HG03025 (cell line): Measurements from ENCODE around the gene THRA.

Experiments used
- ATAC-seq: cut with Tn5 transposase; IDR thresholded peaks from one replicate; pipeline ENCODE4 v1.9.1; 2021; ENCODE audit warnings: mild to moderate bottlenecking, moderate library complexity; ENCODE audit not compliant: unreplicated experiment, low FRiP score

THRA gene

DNA sequence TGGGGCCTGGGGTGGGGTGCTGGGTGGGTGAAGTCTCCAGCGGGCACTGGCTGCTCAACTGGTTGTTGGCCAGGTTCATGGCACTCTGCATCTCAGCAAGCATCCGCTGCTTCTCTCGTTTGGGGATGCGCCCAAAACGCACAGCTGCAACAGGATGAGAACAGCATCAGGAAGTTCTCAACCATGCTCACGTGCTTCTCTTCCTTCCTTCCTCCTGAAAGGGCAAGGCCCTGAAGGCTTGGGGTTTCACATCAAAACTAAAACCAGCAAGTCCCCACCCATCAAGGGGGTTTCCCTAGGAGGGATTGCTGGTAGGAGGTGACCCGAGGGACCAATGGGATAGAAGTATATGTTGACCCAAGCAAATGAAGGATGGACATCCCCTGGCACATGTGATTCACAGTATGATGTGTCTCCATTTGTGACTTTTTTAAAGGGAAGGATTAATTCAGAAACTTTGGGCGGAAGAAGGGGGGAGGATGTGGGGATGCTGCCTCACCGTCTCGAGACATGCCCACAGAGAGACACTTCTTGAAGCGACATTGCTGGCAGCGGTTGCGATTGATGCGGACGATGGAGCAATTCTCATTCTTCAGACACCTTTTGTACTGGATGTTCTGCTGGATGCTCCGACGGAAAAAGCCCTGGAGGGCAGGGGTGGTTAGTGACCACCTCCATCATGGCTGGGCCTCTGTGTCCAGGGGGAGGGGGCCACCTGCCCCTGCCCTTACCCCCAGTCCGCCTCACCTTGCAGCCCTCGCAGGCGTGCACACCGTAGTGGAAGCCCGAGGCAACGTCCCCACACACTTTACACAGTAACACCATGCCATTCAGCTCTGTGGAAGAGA lies 33.4 kb downstream of the THRA start:
- peak; percentile 35 for ATAC-seq

DNA sequence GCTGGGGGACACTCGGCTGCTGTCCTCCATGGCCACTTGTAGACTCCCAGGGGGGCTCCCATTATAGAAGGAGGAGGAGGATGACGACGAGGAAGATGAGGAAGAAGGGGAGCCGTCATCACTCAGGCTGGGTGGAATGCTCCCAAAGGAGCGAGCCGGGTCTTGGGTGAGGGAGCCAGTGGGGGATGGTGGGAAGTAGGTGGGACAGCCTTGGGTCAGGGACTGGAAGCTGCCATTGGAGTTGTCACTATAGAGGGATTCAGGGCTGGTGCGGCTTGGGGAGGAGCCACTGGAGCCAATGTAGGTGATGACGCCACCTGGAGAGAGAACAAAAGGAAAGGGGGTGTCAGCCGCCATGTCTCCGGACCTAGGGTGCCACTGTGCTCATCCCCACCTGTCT lies 34.3 kb downstream of the THRA start:
- no peak for ATAC-seq

DNA sequence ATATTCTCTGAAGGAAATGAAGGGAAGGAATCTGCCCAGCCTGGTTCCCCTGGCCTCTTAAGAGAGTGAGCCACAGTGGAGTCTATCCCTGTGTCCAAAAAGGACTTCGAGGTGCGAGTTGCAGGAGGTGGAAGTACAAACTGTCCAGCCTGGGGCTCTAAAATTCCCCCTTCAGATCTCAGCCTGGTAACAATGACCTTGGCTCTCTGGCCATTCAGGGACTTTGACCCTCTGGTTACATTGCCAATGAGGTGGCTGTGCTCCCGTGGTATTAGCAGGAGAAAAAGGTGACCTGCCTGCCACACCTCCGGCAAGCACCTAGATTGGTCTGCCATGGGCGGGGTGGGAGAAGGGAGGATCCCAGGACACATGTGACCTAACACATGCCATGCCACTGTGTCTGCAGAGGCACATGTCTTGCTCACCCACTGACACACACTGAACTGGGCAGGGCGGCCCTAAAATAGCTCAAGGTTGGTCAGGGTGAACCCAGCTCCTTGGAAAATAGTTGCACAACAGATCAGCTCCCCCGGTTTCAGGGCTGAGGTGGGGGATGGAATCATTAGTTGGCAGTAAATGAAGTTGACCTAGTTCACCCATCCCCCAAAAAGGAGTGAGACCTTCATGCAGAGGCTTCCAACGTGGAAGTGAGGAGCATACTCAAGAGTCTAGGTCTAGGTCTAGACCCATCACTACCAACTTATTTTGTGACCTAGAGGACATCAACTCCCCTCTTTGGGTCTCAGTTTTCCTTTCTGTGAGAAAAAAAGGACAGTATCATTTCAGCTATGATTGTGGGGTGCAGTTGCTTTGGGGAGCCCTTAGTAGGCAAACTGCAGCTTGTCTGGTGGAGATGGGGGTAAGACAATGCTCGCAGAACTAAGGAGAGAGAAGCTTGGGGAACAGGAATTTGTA lies 35.4 kb downstream of the THRA start:
- ATAC-seq = no peak

- ATAC-seq = no peak
These were observed 36.3 kb downstream of the THRA start for GRCh38 chr17:40098846-40099618.

GRCh38 chr17:40099619-40100418 lies 37.1 kb downstream of the THRA start:
- no peak for ATAC-seq

- ATAC-seq = no peak
These were observed 37.6 kb downstream of the THRA start, which contains the start of gene NR1D1 for GRCh38 chr17:40100419-40100668. TSS of gene NR1D1 (minus strand) at chr17:40100589. CDS start at chr17:40100094, 495 bp downstream.

DNA sequence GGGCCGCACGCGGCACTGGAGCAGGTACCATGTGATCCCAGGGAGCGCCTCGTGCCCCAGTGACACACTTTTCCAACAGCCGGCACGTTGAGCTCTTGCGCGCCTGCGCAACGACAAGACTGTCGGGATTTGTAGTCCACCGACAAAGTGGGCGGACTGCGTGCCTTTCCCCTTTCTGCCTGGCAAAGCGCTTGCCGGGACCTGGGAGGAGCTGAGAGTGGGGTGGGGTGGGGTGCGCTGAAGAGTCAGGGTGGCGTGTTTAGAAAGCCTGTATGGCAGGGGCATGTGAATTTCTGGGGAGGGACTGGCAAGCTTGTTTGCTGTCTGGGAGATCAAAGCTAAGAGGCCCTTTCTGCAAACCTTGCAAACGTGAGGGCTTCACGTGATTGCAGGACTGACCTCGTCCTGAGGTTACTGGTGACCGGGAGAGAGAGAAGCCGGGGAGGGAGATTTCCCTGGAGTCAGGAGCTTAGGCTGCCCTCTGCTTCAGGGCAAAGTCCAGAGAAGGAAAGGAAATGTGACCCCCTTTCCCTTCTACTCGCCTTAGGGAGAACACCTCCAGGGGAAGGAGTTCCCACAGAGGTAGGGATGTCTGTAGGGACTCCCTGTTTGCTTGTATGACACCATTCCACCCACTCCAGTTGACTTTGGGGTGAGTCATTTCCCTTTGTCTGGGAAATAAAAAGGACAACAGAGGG lies 38.1 kb downstream of the THRA start:
- ATAC-seq = no peak

DNA sequence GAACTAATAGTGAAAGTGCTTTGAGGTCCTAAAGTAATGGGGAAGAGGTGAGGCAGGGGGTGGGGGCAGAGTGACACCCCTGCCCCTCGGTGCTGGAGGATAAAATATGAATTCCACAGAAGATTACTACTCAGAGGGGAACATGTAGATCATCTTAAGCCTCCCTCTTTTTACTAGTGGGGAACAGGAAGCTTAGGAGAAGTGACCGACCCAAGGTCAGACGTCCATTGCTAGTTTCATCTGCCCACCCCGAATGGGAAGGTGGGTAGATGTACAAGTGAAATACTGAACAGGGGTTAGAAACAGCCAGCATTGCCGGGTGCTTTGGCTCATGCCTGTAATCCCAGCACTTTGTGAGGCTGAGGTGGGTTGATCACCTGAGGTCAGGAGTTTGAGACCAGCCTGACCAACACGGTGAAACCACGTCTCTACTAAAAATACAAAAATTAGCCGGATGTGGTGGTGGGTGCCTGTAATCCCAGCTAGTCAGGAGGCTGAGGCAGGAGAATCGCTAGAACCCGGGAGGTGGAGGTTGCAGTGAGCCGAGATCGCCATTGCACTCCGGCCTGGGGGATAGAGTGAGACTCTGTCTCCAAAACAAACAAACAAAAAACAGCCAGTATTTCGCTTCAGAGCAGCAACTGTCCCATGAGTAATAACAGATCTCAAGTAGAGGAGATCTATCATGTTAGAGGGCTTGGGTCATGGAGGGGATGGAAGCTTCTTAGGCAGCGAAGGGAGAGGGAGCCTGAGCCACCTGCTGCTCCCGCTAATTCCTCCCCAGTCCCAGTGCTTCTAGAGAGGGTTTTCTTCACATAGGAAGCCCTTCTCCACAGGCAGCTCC lies 38.8 kb downstream of the THRA start:
- no peak for ATAC-seq

DNA sequence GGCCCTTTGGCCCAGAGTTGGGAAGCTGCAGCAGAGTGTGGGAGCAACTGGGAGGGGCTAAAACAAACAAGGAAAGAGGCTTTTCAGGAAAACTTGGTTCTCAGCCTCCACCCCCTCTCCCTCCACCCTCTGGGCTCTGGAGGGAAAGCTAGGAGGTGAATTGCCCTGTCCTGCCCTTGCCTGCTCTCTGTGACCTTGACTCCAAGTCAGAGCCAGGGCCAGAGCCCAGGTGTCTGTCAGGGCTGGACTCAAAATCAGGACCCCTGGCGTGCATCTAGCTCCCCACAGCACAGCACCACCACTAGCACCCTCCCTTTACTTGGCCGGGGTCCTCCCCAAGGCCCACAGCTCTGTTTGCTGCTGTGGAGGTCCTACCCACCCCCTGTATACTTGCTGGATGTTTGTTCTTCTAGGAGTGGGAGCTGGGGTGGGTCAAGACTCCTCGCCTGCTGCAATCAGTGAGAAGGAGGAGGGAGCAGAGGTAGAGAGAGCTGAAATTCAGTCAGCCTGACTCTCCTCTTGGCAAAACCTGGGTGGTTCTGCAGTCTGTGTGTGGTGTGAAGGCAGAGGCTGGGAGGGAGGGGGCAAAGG lies 40.4 kb downstream of the THRA start:
- ATAC-seq = no peak

DNA sequence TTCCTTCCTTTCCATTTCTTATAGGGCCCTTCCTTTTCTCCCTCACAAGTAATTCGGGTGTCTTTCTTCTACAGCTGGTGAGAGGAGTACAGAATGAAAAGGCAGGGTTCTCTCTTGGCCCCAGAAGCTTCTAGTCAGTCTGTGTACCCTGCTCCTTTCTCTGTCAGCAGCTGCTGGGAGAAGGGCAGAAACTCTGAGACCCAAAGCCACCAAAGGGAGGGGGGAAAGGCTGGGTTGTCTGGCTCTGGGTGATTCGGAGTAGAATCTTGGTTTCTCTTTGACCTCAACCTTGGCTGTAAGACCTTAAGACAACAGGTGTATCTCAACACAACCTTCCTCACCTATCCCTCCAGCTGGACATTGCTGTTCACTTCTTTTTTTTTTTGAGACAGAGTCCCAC lies 40.9 kb downstream of the THRA start:
- ATAC-seq = no peak

GRCh38 chr17:40104594-40105486 lies 42.1 kb downstream of the THRA start:
- ATAC-seq = no peak

DNA sequence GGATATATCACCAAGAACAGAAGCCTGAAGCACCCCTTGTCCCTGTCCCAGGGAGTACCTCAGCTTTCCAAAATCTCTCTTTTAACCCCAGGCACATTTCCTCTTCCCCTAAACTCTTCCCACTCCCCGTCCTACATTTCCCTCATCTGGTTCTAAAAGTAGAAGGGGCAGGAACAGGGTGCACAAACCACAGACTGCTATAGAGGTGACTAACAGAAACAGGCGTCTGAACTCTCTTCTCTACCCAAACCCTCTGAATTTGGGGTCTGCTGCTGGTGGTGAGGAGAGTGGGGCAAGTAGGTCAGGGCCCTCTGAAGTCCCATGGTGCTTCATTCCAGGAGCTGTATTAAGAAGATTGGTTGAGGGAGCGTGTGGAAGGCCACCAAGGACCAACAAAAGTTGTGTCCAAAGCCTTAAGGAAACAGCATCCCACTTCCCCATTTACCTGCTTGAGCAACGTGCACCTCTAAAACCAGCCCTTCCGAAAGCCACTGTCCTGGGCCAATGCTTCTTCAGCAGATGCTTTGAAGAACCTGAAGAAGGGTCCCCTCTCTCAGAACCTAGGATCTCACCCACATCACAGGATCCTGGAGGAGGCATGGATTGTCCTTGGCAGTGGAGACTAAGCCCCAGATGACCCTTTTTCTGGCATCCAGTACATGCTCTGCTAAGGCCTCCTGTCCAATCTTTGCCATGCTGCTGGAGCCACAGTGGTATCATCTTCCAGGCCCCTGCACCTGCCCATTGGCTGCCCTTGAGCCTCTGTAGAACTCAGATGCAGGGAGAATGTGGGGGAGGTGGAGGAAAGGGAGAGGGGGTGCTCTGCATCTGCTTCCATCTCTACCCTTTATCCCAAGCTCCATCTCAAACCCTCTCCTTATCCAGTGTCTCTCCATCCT lies 43.3 kb downstream of the THRA start:
- ATAC-seq = no peak

GRCh38 chr17:40106760-40107521 lies 44.2 kb downstream of the THRA start:
- no peak for ATAC-seq

- ATAC-seq = no peak
These were observed 44.9 kb downstream of the THRA start for GRCh38 chr17:40107522-40108174.
